Tibial nerve (tissue), 4 donors: ENCODE measurements around the gene NUP93. TPM values are rescaled to one million over a fixed set of nuclear protein-coding genes. Genes with fewer than 3 reads are reported as not detected.
"Not testable (repeated sequence)": the region's sequence is repeated elsewhere in the genome, so short reads cannot be mapped to it uniquely, and the experiment has no call there.

Experiments
- DNase-seq, 2 donors: peaks; one replicate each; pipeline ENCODE4 v3.0.0-alpha.2; 2019; ENCODE audit warnings: low spot score in 2 of 2
- H3K27ac ChIP-seq, 4 donors: fragments of 200-600 bp; sonication (generic) in 3 of 4; one replicate each; pipeline ENCODE4 v1.5.1; 2017 to 2019; ENCODE audit warnings: mild to moderate bottlenecking in 1 of 4
- H3K27me3 ChIP-seq, 2 donors: fragments of 200-600 bp; sonication (generic) in 1 of 2; one replicate each; pipeline versions ENCODE4 v1.5.1 to v1.6.0; 2017 to 2019
- H3K36me3 ChIP-seq, 3 donors: fragments of 200-600 bp; sonication (generic); one replicate each; pipeline ENCODE4 v1.5.1; 2018 to 2019
- H3K4me1 ChIP-seq, 4 donors: fragments of 200-600 bp; sonication (generic) in 3 of 4; one replicate each; pipeline ENCODE4 v1.5.1; 2017 to 2019
- H3K4me3 ChIP-seq, 4 donors: fragments of 200-600 bp; sonication (generic) in 3 of 4; one replicate each; pipeline ENCODE4 v1.5.1; 2017 to 2019; ENCODE audit warnings: mild to moderate bottlenecking in 1 of 4, moderate library complexity in 1 of 4
- H3K9me3 ChIP-seq, 4 donors: fragments of 200-600 bp; sonication (generic) in 3 of 4; one replicate each; pipeline ENCODE4 v1.5.1; 2017 to 2019
- EP300 ChIP-seq, 2 donors: sonication (generic); formaldehyde crosslinking; IDR thresholded peaks; one replicate each; pipeline ENCODE4 v1.6.1; 2017; ENCODE audit warnings: antibody characterized with exemption in 2 of 2, mild to moderate bottlenecking in 1 of 2
- POLR2A ChIP-seq, 2 donors: fragments of 450-650 bp; IDR thresholded peaks; one replicate each; pipeline ENCODE4 v1.6.1; 2017; ENCODE audit warnings: antibody characterized with exemption in 2 of 2, mild to moderate bottlenecking in 2 of 2, moderate library complexity in 2 of 2
- WGBS, 2 donors: methylation state at CpG; one replicate each; pipeline ENCODE4 v1.1.5; 2018; 5-methylcytosine and 5-hydroxymethylcytosine counted together
- total RNA-seq, 4 donors: library from RNA; depleted of rRNA; stranded (reverse); fragments of >200 nt; gene quantifications; one replicate each; pipeline ENCODE4 v1.1.0, GENCODE V29; 2016
- TF ChIP-seq, protein P1 (sequence below), 5 experiments: fragments of 200-600 bp in 3 of 5; fragments of 450-650 bp in 2 of 5; sonication (generic) in 3 of 5; IDR thresholded peaks; one replicate each; pipeline ENCODE4 v1.5.1; 2016 to 2019; ENCODE audit warnings: antibody characterized with exemption in 5 of 5, mild to moderate bottlenecking in 3 of 5, moderate library complexity in 2 of 5

Gene NUP93
- total RNA-seq, 4 donors from 2014 or later = 27.6 to 65.7 (median 43.8) TPM

DNA sequence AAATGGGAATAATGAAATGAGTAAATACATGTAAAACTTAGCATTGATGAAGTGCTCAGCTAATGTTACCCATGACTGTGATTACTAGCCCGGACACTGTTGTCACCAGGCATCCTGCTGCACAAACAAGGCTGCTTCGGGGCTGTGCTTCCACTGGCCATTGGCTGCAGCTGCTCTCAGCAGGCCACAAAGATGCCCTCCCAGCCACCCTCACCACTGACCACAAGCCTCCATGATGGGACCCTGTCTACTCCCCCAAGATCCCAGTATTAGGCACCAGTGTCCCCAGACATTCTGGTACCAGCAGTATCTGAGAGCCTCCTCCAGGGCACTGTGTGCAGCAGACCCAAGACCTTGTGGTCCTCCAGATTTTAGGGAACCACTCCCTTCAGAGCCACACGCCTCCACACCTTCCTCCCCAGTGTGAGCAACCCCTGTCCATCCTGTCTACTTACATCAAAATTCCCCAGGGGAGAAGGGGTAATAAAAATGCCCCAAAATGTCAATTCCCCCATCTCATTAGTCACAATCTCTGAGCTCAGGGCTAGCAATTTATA lies 19.7 kb upstream of the NUP93 start:
- TF ChIP-seq EP300 (IDR thresholded peaks at IDR 0.05) (no peak), POLR2A (IDR thresholded peaks at IDR 0.05) (no peak)
- TF ChIP-seq, protein P1, sequence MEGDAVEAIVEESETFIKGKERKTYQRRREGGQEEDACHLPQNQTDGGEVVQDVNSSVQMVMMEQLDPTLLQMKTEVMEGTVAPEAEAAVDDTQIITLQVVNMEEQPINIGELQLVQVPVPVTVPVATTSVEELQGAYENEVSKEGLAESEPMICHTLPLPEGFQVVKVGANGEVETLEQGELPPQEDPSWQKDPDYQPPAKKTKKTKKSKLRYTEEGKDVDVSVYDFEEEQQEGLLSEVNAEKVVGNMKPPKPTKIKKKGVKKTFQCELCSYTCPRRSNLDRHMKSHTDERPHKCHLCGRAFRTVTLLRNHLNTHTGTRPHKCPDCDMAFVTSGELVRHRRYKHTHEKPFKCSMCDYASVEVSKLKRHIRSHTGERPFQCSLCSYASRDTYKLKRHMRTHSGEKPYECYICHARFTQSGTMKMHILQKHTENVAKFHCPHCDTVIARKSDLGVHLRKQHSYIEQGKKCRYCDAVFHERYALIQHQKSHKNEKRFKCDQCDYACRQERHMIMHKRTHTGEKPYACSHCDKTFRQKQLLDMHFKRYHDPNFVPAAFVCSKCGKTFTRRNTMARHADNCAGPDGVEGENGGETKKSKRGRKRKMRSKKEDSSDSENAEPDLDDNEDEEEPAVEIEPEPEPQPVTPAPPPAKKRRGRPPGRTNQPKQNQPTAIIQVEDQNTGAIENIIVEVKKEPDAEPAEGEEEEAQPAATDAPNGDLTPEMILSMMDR (IDR thresholded peaks at IDR 0.05) = no peak
- Histone ChIP-seq H3K27me3 (no peaks in the 10 kb centered on the region), H3K27ac (no peak overlapping the region), H3K9me3 (no peaks in the 10 kb centered on the region), H3K36me3 (no peaks in the 10 kb centered on the region), H3K4me1 (no peaks in the 10 kb centered on the region), H3K4me3 (no peak overlapping the region)
- WGBS, 2 donors = 70 to 74% methylated on average over 3 of the region's 3 CpGs
- no peak for DNase-seq

- Histone ChIP-seq H3K27me3 (no peaks in the 10 kb centered on the region), H3K4me1 (no peaks in the 10 kb centered on the region), H3K9me3 (no peaks in the 10 kb centered on the region), H3K27ac (no peak overlapping the region), H3K36me3 (no peaks in the 10 kb centered on the region), H3K4me3 (no peak overlapping the region)
- WGBS, 2 donors = 89% methylated on average over 2 of the region's 2 CpGs
- TF ChIP-seq EP300 (IDR thresholded peaks at IDR 0.05) (no peak), POLR2A (IDR thresholded peaks at IDR 0.05) (no peak)
- TF ChIP-seq, protein P1 (IDR thresholded peaks at IDR 0.05) = no peak
- DNase-seq = no peak
Measured at GRCh38 chr16:56711862-56712261, 18.1 kb upstream of the NUP93 start.

- 84 to 96% methylated on average over 2 of the region's 2 CpGs for whole genome bisulfite sequencing, 2 donors
- TF ChIP-seq, protein P1 (IDR thresholded peaks at IDR 0.05) = no peak
- TF ChIP-seq EP300 (IDR thresholded peaks at IDR 0.05) = no peak
- no peaks in the 10 kb centered on the region for H3K9me3 ChIP-seq
Measured at GRCh38 chr16:56713794-56714193, 16.1 kb upstream of the NUP93 start.

GRCh38 chr16:56715126-56715525 lies 14.8 kb upstream of the NUP93 start:
- DNase-seq = no peak
- Histone ChIP-seq H3K4me3 (no peak overlapping the region), H3K27ac (no peak overlapping the region), H3K9me3 (no peaks in the 10 kb centered on the region), H3K36me3 (no peaks in the 10 kb centered on the region), H3K4me1 (no peaks in the 10 kb centered on the region), H3K27me3 (no peaks in the 10 kb centered on the region)
- TF ChIP-seq EP300 (IDR thresholded peaks at IDR 0.05) (no peak), POLR2A (IDR thresholded peaks at IDR 0.05) (no peak)
- TF ChIP-seq, protein P1 (IDR thresholded peaks at IDR 0.05) = no peak
- 70 to 76% methylated on average over 4 of the region's 4 CpGs for WGBS, 2 donors

More at GRCh38 chr16:56713794-56714193, 16.1 kb upstream of the NUP93 start:
- DNase-seq = no peak
- Histone ChIP-seq H3K4me1 (no peaks in the 10 kb centered on the region), H3K27me3 (no peaks in the 10 kb centered on the region), H3K36me3 (no peaks in the 10 kb centered on the region), H3K4me3 (no peak overlapping the region), H3K27ac (no peak overlapping the region)

GRCh38 chr16:56716761-56717160 lies 13.2 kb upstream of the NUP93 start:
- Histone ChIP-seq H3K4me1 (no peaks in the 10 kb centered on the region), H3K9me3 (no peaks in the 10 kb centered on the region), H3K27me3 (no peaks in the 10 kb centered on the region), H3K36me3 (no peaks in the 10 kb centered on the region), H3K27ac (no peak overlapping the region), H3K4me3 (no peak overlapping the region)
- WGBS, 2 donors = 58 to 66% methylated on average over 3 of the region's 3 CpGs
- DNase-seq = no peak
- TF ChIP-seq POLR2A (IDR thresholded peaks at IDR 0.05) = no peak

GRCh38 chr16:56717532-56717931 lies 12.4 kb upstream of the NUP93 start:
- 86 to 88% methylated on average over 2 of the region's 2 CpGs for WGBS, 2 donors
- H3K4me1 ChIP-seq, H3K27ac ChIP-seq: not testable (repeated sequence)

More at GRCh38 chr16:56717532-56717931, 12.4 kb upstream of the NUP93 start:
- not testable (repeated sequence) for H3K27me3 ChIP-seq, H3K36me3 ChIP-seq, H3K4me3 ChIP-seq, DNase-seq, H3K9me3 ChIP-seq
